GM12891 (cell line): ENCODE data around the gene ALDH7A1.

Experiments used
- POLR2A ChIP-seq: IDR thresholded peaks from 2 replicates; pipeline ENCODE4 v1.6.1; 2011; ENCODE audit warnings: low read depth, low read length, control low read depth
- POLR2AphosphoS5 ChIP-seq: IDR thresholded peaks from 2 replicates; pipeline ENCODE4 v1.6.1; 2011; ENCODE audit warnings: low read depth, low read length, control low read depth
- TAF1 ChIP-seq: IDR thresholded peaks from 2 replicates; pipeline ENCODE4 v1.6.1; 2011; ENCODE audit warnings: low read depth, low read length, control low read depth

- no peak for TF ChIP-seq POLR2AphosphoS5
- no peak for TF ChIP-seq POLR2A
- no peak for TF ChIP-seq TAF1
Observed at GRCh38 chr5:126605525-126605924, 10.5 kb upstream of the ALDH7A1 start.
